Measurements from ENCODE around the gene PIGL.
A peak's percentile ranks its signal among the peaks of the same experiment; 100 is the strongest.
"Not testable (repeated sequence)": the region's sequence is repeated elsewhere in the genome, so short reads cannot be mapped to it uniquely, and the experiment has no call there.

Gene PIGL

GRCh38 chr17:16215273-16215964 lies 1.6 kb upstream of the PIGL start, which contains the start of gene NCOR1:
Gene NCOR1 (minus strand): TSS chr17:16215534. CDS start chr17:16194569, 20,965 bp downstream.
- peak within 1 kb of the TSS; percentile 99 for H3K9ac ChIP-seq (ENCODE audit: low read depth, low read length)
- peak within 1 kb of the TSS; percentile 95 for H3K4me2 ChIP-seq (ENCODE audit: insufficient read depth, low read length)
- peak within 1 kb of the TSS; percentile 79 for H2AFZ ChIP-seq (ENCODE audit: low read depth, low read length)
- H3K27me3 ChIP-seq (ENCODE audit: insufficient read depth, low read length, poor library complexity) = no peaks in the 10 kb centered on the region
- peak within 1 kb of the TSS; percentile 97 for H3K27ac ChIP-seq (ENCODE audit: low read length)
- H3K4me1 ChIP-seq (ENCODE audit: insufficient read depth, low read length) = peaks cover 54% of the 10 kb centered on the region
- ATAC-seq (ENCODE audit: insufficient read depth, low read depth) (peak; percentile 84), DNase-seq (peak; percentile 93)
- H3K9me3 ChIP-seq (ENCODE audit: insufficient read depth, low read length, severe bottlenecking) = no peaks in the 10 kb centered on the region
- no peaks in the 10 kb centered on the region for H3K36me3 ChIP-seq (ENCODE audit: insufficient read depth, low read length)
- TF ChIP-seq EZH2 (IDR thresholded peaks at IDR 0.05; ENCODE audit: borderline replicate concordance, low read depth, low read length, severe bottlenecking) = no peak
- TF ChIP-seq, protein P1, sequence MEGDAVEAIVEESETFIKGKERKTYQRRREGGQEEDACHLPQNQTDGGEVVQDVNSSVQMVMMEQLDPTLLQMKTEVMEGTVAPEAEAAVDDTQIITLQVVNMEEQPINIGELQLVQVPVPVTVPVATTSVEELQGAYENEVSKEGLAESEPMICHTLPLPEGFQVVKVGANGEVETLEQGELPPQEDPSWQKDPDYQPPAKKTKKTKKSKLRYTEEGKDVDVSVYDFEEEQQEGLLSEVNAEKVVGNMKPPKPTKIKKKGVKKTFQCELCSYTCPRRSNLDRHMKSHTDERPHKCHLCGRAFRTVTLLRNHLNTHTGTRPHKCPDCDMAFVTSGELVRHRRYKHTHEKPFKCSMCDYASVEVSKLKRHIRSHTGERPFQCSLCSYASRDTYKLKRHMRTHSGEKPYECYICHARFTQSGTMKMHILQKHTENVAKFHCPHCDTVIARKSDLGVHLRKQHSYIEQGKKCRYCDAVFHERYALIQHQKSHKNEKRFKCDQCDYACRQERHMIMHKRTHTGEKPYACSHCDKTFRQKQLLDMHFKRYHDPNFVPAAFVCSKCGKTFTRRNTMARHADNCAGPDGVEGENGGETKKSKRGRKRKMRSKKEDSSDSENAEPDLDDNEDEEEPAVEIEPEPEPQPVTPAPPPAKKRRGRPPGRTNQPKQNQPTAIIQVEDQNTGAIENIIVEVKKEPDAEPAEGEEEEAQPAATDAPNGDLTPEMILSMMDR (IDR thresholded peaks at IDR 0.05; ENCODE audit: borderline replicate concordance, extremely low read depth, low read length, poor library complexity, severe bottlenecking) = peak; percentile 52
- peak within 1 kb of the TSS; percentile 83 to 84 for H3K4me3 ChIP-seq (ENCODE audit: low read depth in 1 of 2, low read length in 2 of 2)
- peaks cover 20% of the 10 kb centered on the region for H4K20me1 ChIP-seq (ENCODE audit: insufficient read depth, low read length)
- H3K79me2 ChIP-seq (ENCODE audit: insufficient read depth, low read length) = peaks cover 92% of the 10 kb centered on the region

GRCh38 chr17:16215965-16216316 lies 1.1 kb upstream of the PIGL start:
- H3K36me3 ChIP-seq (ENCODE audit: insufficient read depth, low read length) = no peaks in the 10 kb centered on the region
- H3K4me2 ChIP-seq (ENCODE audit: insufficient read depth, low read length) = peak overlapping the region; percentile 95
- H4K20me1 ChIP-seq (ENCODE audit: insufficient read depth, low read length) = peaks cover 18% of the 10 kb centered on the region
- peak overlapping the region; percentile 83 to 84 for H3K4me3 ChIP-seq (ENCODE audit: low read depth in 1 of 2, low read length in 2 of 2)
- H3K4me1 ChIP-seq (ENCODE audit: insufficient read depth, low read length) = peaks cover 54% of the 10 kb centered on the region
- peak overlapping the region; percentile 99 for H3K9ac ChIP-seq (ENCODE audit: low read depth, low read length)
- H3K79me2 ChIP-seq (ENCODE audit: insufficient read depth, low read length) = peaks cover 92% of the 10 kb centered on the region
- ATAC-seq (ENCODE audit: insufficient read depth, low read depth) = no peak
- peak overlapping the region; percentile 77 for H2AFZ ChIP-seq (ENCODE audit: low read depth, low read length)
- H3K9me3 ChIP-seq (ENCODE audit: insufficient read depth, low read length, severe bottlenecking) = no peaks in the 10 kb centered on the region
- DNase-seq = no peak
- H3K27ac ChIP-seq (ENCODE audit: low read length) = peak overlapping the region; percentile 97
- TF ChIP-seq, protein P1 (IDR thresholded peaks at IDR 0.05; ENCODE audit: borderline replicate concordance, extremely low read depth, low read length, poor library complexity, severe bottlenecking) = no peak
- TF ChIP-seq EZH2 (IDR thresholded peaks at IDR 0.05; ENCODE audit: borderline replicate concordance, low read depth, low read length, severe bottlenecking) = no peak
- H3K27me3 ChIP-seq (ENCODE audit: insufficient read depth, low read length, poor library complexity) = no peaks in the 10 kb centered on the region

DNA sequence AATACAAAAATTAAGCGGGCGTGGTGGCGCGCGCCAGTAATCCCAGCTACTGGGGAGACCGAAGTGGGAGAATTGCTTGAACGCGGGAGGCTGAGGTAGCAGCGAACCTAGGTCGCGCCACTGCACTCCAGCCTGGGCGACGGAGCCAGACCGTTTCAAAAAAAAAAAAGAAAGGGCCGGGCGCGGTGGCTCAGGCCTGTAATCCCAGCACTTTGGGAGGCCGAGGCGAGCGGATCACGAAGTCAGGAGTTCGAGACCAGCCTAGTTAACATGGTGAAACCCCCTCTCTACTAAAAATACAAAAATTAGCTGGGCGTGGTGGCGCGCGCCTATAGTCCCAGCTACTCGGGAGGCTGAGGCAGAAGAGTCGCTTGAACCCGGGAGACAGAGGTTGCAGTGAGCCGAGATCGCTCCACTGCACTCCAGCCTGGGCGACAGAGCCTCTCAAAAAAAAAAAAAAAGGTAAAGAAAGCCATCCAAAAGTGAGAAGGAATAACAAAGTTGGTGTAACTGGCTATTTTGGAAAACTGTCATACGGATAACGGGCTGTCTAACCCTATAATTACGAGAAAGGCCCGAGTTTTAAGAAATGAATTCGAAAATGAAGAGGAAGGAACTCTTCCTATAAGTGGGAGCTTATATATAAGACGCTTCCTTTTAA lies 539 bp upstream of the PIGL start:
- H3K4me2 ChIP-seq (ENCODE audit: insufficient read depth, low read length) = peak overlapping the region; percentile 95
- H3K79me2 ChIP-seq (ENCODE audit: insufficient read depth, low read length) = peaks cover 90% of the 10 kb centered on the region
- H2AFZ ChIP-seq (ENCODE audit: low read depth, low read length) = peak overlapping the region; percentile 91
- not testable (repeated sequence) for H3K36me3 ChIP-seq (ENCODE audit: insufficient read depth, low read length); H3K9me3 ChIP-seq (ENCODE audit: insufficient read depth, low read length, severe bottlenecking); ATAC-seq (ENCODE audit: insufficient read depth, low read depth); H3K27me3 ChIP-seq (ENCODE audit: insufficient read depth, low read length, poor library complexity)
- H3K9ac ChIP-seq (ENCODE audit: low read depth, low read length) = peak overlapping the region; percentile 99
- peak overlapping the region; percentile 83 to 84; a peak in 3 of 4 replicates for H3K4me3 ChIP-seq (ENCODE audit: low read depth in 1 of 2, low read length in 2 of 2)
- peaks cover 54% of the 10 kb centered on the region for H3K4me1 ChIP-seq (ENCODE audit: insufficient read depth, low read length)
- peak overlapping the region; percentile 97 for H3K27ac ChIP-seq (ENCODE audit: low read length)
- DNase-seq = peak; percentile 15
- H4K20me1 ChIP-seq (ENCODE audit: insufficient read depth, low read length) = peaks cover 14% of the 10 kb centered on the region

- Histone ChIP-seq H3K4me2 (ENCODE audit: insufficient read depth, low read length) (no peak overlapping the region), H3K27me3 (ENCODE audit: insufficient read depth, low read length, poor library complexity) (no peaks in the 10 kb centered on the region), H4K20me1 (ENCODE audit: insufficient read depth, low read length) (no peaks in the 10 kb centered on the region), H3K9ac (ENCODE audit: low read depth, low read length) (no peak overlapping the region), H3K36me3 (ENCODE audit: insufficient read depth, low read length) (peaks cover 10% of the 10 kb centered on the region; the same call in 1 of the 2 replicates), H3K4me3 (ENCODE audit: low read depth in 1 of 2, low read length in 2 of 2) (no peak overlapping the region), H3K27ac (ENCODE audit: low read length) (no peak overlapping the region), H3K9me3 (ENCODE audit: insufficient read depth, low read length, severe bottlenecking) (no peaks in the 10 kb centered on the region), H2AFZ (ENCODE audit: low read depth, low read length) (no peak overlapping the region), H3K4me1 (ENCODE audit: insufficient read depth, low read length) (peaks cover 21% of the 10 kb centered on the region; the same call in 1 of the 2 replicates), H3K79me2 (ENCODE audit: insufficient read depth, low read length) (peaks cover 76% of the 10 kb centered on the region)
- TF ChIP-seq EZH2 (IDR thresholded peaks at IDR 0.05; ENCODE audit: borderline replicate concordance, low read depth, low read length, severe bottlenecking) = no peak
- TF ChIP-seq, protein P1 (IDR thresholded peaks at IDR 0.05; ENCODE audit: borderline replicate concordance, extremely low read depth, low read length, poor library complexity, severe bottlenecking) = no peak
- no peak for DNase-seq
- no peak for ATAC-seq (ENCODE audit: insufficient read depth, low read depth)
Measured at GRCh38 chr17:16222406-16222805, 5.4 kb downstream of the PIGL start.

DNA sequence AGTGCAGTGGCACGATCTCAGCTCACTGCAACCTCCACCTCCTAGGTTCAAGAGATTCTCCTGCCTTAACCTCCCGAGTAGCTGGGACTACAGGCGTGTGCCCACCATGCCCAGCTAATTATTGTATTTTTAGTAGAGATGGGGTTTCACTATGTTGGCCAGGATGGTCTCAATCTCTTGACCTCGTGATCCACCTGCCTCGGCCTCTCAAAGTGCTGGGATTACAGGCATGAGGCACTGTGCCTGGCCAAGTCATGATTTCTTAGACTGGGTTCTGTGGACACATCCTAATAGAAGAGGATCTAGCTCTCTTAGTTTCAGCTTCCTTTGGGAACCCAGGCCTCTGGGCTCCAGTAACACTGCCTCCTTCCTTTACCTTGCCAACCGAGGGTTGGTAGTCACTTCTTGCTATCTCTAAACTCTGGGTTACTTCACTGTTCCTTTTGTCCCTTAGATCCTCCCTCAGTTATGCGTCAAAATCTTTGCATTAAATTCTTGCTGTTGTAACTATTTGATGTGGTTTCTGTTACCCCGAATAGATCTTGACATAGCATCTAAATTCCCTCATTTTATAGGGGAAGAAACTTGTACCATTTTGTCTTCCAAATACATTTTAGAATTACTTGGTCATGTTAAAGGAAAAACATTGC lies 13.0 kb downstream of the PIGL start:
- not testable (repeated sequence) for H3K9ac ChIP-seq (ENCODE audit: low read depth, low read length)
- H3K79me2 ChIP-seq (ENCODE audit: insufficient read depth, low read length) = peaks cover 29% of the 10 kb centered on the region

More for the DNA sequence above, 13.0 kb downstream of the PIGL start:
- not testable (repeated sequence) for H3K27ac ChIP-seq (ENCODE audit: low read length); H3K4me1 ChIP-seq (ENCODE audit: insufficient read depth, low read length); H2AFZ ChIP-seq (ENCODE audit: low read depth, low read length); DNase-seq; H3K4me3 ChIP-seq (ENCODE audit: low read depth in 1 of 2, low read length in 2 of 2); H3K9me3 ChIP-seq (ENCODE audit: insufficient read depth, low read length, severe bottlenecking); H3K27me3 ChIP-seq (ENCODE audit: insufficient read depth, low read length, poor library complexity); H3K36me3 ChIP-seq (ENCODE audit: insufficient read depth, low read length); H3K4me2 ChIP-seq (ENCODE audit: insufficient read depth, low read length); H4K20me1 ChIP-seq (ENCODE audit: insufficient read depth, low read length)
- ATAC-seq (ENCODE audit: insufficient read depth, low read depth) = peak; percentile 39; the same call in 1 of the 3 replicates
